Ureter (tissue), 1 donor: Measurements from ENCODE around the gene ATP1A3. TPM values are rescaled to one million over a fixed set of nuclear protein-coding genes. Genes with fewer than 3 reads are reported as not detected.

Experiments used
- DNase-seq: peaks from one replicate; pipeline ENCODE4 v3.0.0-alpha.2; 2020; ENCODE audit warnings: low spot score
- total RNA-seq: library from RNA; stranded (reverse); gene quantifications from one replicate; pipeline ENCODE4 v1.2.4, GENCODE V29; 2023
- donor health status: DM: yes; HTN: yes; CAD: no.

Gene ATP1A3
- total RNA-seq, 1 donor from 2014 or later = 0.52 TPM

GRCh38 chr19:41928754-41929535 is 65.1 kb downstream of the ATP1A3 start:
- DNase-seq = no peak

- DNase-seq = no peak
Observed at GRCh38 chr19:41928221-41928683, 65.8 kb downstream of the ATP1A3 start, which contains the start of gene ERFL. Gene ERFL, minus strand, starts transcription at chr19:41928449. Its CDS starts 15,530 bp downstream, at chr19:41912919.

GRCh38 chr19:41927497-41928192 is 66.4 kb downstream of the ATP1A3 start:
- DNase-seq = no peak

- DNase-seq = no peak
Observed at GRCh38 chr19:41926763-41927496, 67.1 kb downstream of the ATP1A3 start.

- no peak for DNase-seq
Observed at GRCh38 chr19:41926028-41926762, 67.8 kb downstream of the ATP1A3 start.

- no peak for DNase-seq
Observed at GRCh38 chr19:41925208-41926003, 68.6 kb downstream of the ATP1A3 start.

GRCh38 chr19:41924151-41925145 is 69.6 kb downstream of the ATP1A3 start:
- DNase-seq = no peak

- no peak for DNase-seq
Observed at GRCh38 chr19:41923045-41923788, 70.8 kb downstream of the ATP1A3 start.

- no peak for DNase-seq
Observed at GRCh38 chr19:41922585-41922984, 71.4 kb downstream of the ATP1A3 start.

GRCh38 chr19:41921577-41922576 is 72.2 kb downstream of the ATP1A3 start:
- no peak for DNase-seq

GRCh38 chr19:41920882-41921576 is 73.0 kb downstream of the ATP1A3 start:
- no peak for DNase-seq

GRCh38 chr19:41919948-41920712 is 73.9 kb downstream of the ATP1A3 start:
- DNase-seq = no peak

GRCh38 chr19:41918653-41919244 is 75.3 kb downstream of the ATP1A3 start:
- DNase-seq = no peak

GRCh38 chr19:41918095-41918494 is 75.9 kb downstream of the ATP1A3 start:
- no peak for DNase-seq

GRCh38 chr19:41917676-41918075 is 76.4 kb downstream of the ATP1A3 start:
- no peak for DNase-seq
